Stomach (tissue), 4 donors: ENCODE measurements around the gene ARID5B.

Source experiments
- EP300 ChIP-seq: sonication (generic); formaldehyde crosslinking; IDR thresholded peaks from one replicate; pipeline ENCODE4 v1.6.1; 2017; ENCODE audit warnings: antibody characterized with exemption
- TF ChIP-seq, protein P1 (sequence below), 7 experiments: fragments of 450-650 bp in 4 of 7; fragments of 200-600 bp in 3 of 7; sonication (generic) in 3 of 7; IDR thresholded peaks; one replicate each; pipeline ENCODE4 v1.5.1; 2016 to 2019; ENCODE audit warnings: antibody characterized with exemption in 7 of 7, control low read depth in 2 of 7, mild to moderate bottlenecking in 1 of 7

DNA sequence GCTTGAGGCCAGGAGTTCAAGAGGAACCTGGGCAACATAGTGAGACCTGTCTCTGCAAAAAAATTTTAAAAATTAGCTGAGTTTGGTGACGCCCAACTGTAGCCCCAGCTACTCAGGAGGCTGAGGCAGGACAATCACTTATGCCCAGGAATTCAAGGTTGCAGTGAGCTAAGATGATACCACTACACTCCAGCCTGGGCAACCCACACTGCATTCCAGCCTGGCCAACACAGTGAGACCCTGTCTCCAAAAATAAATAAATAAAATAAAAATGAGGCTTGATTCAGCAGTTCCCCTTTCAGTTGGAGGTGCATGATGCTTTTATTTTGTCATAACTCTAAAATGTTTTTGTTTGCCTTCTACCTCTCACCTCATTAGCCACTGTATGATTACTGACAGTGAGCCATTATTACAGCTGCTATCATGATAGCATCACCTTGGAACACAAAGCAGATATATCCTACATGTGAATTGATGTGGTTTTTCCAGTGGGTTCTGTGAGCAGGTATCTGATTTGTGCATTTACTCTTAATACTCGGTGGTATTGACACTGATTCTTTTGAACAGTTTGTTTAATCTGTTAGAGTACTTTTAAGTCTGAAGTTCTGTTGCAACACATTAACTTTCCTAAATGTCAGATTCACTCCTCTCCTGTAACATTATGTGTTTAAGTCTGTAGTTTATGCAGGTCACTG is 49.1 kb downstream of the ARID5B start:
- TF ChIP-seq, protein P1, sequence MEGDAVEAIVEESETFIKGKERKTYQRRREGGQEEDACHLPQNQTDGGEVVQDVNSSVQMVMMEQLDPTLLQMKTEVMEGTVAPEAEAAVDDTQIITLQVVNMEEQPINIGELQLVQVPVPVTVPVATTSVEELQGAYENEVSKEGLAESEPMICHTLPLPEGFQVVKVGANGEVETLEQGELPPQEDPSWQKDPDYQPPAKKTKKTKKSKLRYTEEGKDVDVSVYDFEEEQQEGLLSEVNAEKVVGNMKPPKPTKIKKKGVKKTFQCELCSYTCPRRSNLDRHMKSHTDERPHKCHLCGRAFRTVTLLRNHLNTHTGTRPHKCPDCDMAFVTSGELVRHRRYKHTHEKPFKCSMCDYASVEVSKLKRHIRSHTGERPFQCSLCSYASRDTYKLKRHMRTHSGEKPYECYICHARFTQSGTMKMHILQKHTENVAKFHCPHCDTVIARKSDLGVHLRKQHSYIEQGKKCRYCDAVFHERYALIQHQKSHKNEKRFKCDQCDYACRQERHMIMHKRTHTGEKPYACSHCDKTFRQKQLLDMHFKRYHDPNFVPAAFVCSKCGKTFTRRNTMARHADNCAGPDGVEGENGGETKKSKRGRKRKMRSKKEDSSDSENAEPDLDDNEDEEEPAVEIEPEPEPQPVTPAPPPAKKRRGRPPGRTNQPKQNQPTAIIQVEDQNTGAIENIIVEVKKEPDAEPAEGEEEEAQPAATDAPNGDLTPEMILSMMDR (IDR thresholded peaks at IDR 0.05) = no peak
- TF ChIP-seq EP300 = no peak
